PC-3 (cell line): ENCODE results near the gene TMF1. TPM values are rescaled to one million over a fixed set of nuclear protein-coding genes. Genes with fewer than 3 reads are reported as not detected.

ENCODE experiments used
- ATAC-seq: fragments of 200-7000 bp; cut with Tn5 transposase; 2 replicates; pipeline ENCODE4 v1.9.1; 2020; ENCODE audit warnings: mild to moderate bottlenecking, moderate library complexity
- BruUV-seq: library from RNA; stranded (reverse); fragments of 400-500 nt; replicated peaks from 2 replicates; lab custom pipeline; 2021; lab: Mats Ljungman, UMichigan
- CTCF ChIA-PET: fragments of 300-600 bp; sonication (Branson Sonifier 250); formaldehyde crosslinking; loops from one replicate; lab custom pipeline; 2022; ENCODE audit warnings: antibody characterized with exemption; lab: Charles Lee
- POLR2A ChIA-PET: fragments of 300-600 bp; sonication (Branson Sonifier 250); formaldehyde crosslinking; loops from one replicate; lab custom pipeline; 2022; ENCODE audit warnings: antibody characterized with exemption; ENCODE audit not compliant: unreplicated experiment; lab: Charles Lee
- DNase-seq: peaks from one replicate; pipeline ENCODE4 v3.0.0-alpha.2; 2015
- H2AFZ ChIP-seq: fragments of 300-600 bp; sonication (generic); 2 replicates; pipeline ENCODE4 v1.6.0; 2016; ENCODE audit warnings: antibody characterized with exemption, low read length
- H3F3A ChIP-seq: fragments of 300-600 bp; sonication (generic); one replicate; pipeline ENCODE4 v1.6.0; 2017; ENCODE audit warnings: antibody characterized with exemption, low read length, control low read depth, mild to moderate bottlenecking; ENCODE audit not compliant: unreplicated experiment
- H3K27ac ChIP-seq: fragments of 300-600 bp; sonication (generic); 2 replicates; pipeline ENCODE4 v1.5.1; 2016; ENCODE audit warnings: mild to moderate bottlenecking, low read length
- H3K27me3 ChIP-seq: fragments of 300-600 bp; sonication (generic); 2 replicates; pipeline ENCODE4 v1.6.1; 2016; ENCODE audit warnings: low read length, mixed read lengths
- H3K36me3 ChIP-seq: fragments of 300-600 bp; sonication (generic); 2 replicates; pipeline ENCODE4 v1.6.1; 2016; ENCODE audit warnings: low read depth, mixed run types, low read length, mixed read lengths
- H3K4me1 ChIP-seq: fragments of 300-600 bp; sonication (generic); 2 replicates; pipeline ENCODE4 v1.5.1; 2016; ENCODE audit warnings: low read length; ENCODE audit not compliant: insufficient read depth
- H3K4me2 ChIP-seq: fragments of 300-600 bp; sonication (generic); 2 replicates; pipeline ENCODE4 v1.6.0; 2016; ENCODE audit warnings: low read length
- H3K4me3 ChIP-seq: fragments of 300-600 bp; sonication (generic); 2 replicates; pipeline ENCODE4 v1.5.1; 2016; ENCODE audit warnings: mild to moderate bottlenecking, low read length, mixed read lengths
- H3K79me2 ChIP-seq: fragments of 300-600 bp; sonication (generic); 2 replicates; pipeline ENCODE4 v1.6.1; 2017; ENCODE audit warnings: low read length, mixed read lengths
- H3K9ac ChIP-seq: fragments of 300-600 bp; sonication (generic); 2 replicates; pipeline ENCODE4 v1.6.0; 2016; ENCODE audit warnings: mild to moderate bottlenecking, low read length
- H3K9me2 ChIP-seq: fragments of 300-600 bp; sonication (generic); replicated peaks from 2 replicates; pipeline ENCODE4 v1.6.1; 2016; ENCODE audit warnings: mixed run types, low read length, mixed read lengths
- H3K9me3 ChIP-seq: fragments of 300-600 bp; sonication (generic); 2 replicates; pipeline ENCODE4 v1.6.1; 2016; ENCODE audit warnings: low read length, mixed read lengths
- H4K20me1 ChIP-seq: fragments of 300-600 bp; sonication (generic); 2 replicates; pipeline ENCODE4 v1.6.1; 2016; ENCODE audit warnings: low read length, mixed read lengths
- EZH2 ChIP-seq: fragments of 300-600 bp; sonication (generic); IDR thresholded peaks from one replicate; pipeline ENCODE4 v1.6.1; 2017; ENCODE audit warnings: antibody characterized with exemption, mild to moderate bottlenecking, low read length; ENCODE audit not compliant: unreplicated experiment
- EZH2phosphoT487 ChIP-seq: fragments of 300-600 bp; sonication (generic); IDR thresholded peaks from 2 replicates; pipeline ENCODE4 v1.6.1; 2018; ENCODE audit warnings: mild to moderate bottlenecking, antibody characterized with exemption, low read length, borderline replicate concordance
- intact Hi-C: fragments of 100-400 bp; cut with micrococcal nuclease; formaldehyde crosslinking; loops from 2 replicates; pipeline ENCODE4 v1.9.0; 2023
- total RNA-seq: library from RNA; depleted of rRNA; stranded (reverse); fragments of >200 nt; gene quantifications from 2 replicates; pipeline ENCODE4 v1.2.3, GENCODE V29; 2014
- TF ChIP-seq, protein P1 (sequence below): fragments of 300-600 bp; sonication (generic); conservative IDR thresholded peaks from 2 replicates; pipeline ENCODE4 v1.5.1; 2017; ENCODE audit warnings: antibody characterized with exemption, low read depth, mild to moderate bottlenecking, low read length

Gene TMF1
- total RNA-seq, 1 experiment from 2014 or later, result 7.2 TPM

DNA sequence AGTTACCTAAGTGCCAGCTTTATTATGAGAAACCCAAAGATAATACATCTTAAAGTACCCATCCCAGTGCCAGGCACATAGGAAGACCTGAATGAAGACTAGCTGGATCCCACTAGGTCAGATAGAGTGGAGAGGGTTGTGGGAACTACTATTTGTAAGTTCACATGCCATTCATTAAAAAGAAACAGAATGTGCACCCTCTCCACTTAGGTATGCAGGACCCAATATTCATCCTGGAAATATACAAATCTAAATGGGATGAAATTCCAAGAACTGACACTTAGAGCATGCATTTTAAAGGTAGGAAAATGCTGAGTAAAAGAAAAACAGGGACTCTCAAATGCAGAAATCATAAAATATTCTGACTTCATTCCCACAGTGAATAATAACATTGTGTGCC, 53.0 kb downstream of the TMF1 start:
- CTCF ChIA-PET, result no interaction called here
- H3K9ac ChIP-seq, result no peak overlapping the region

GRCh38 chr3:68997887-68998286, 54.2 kb downstream of the TMF1 start:
- POLR2A ChIA-PET, result no interaction called here
- H3K4me2 ChIP-seq, result no peak overlapping the region
- H3K79me2 ChIP-seq, result no peaks in the 10 kb centered on the region
- CTCF ChIA-PET, result no interaction called here
- no peak for ATAC-seq
- no peak for TF ChIP-seq EZH2phosphoT487
- TF ChIP-seq, protein P1, sequence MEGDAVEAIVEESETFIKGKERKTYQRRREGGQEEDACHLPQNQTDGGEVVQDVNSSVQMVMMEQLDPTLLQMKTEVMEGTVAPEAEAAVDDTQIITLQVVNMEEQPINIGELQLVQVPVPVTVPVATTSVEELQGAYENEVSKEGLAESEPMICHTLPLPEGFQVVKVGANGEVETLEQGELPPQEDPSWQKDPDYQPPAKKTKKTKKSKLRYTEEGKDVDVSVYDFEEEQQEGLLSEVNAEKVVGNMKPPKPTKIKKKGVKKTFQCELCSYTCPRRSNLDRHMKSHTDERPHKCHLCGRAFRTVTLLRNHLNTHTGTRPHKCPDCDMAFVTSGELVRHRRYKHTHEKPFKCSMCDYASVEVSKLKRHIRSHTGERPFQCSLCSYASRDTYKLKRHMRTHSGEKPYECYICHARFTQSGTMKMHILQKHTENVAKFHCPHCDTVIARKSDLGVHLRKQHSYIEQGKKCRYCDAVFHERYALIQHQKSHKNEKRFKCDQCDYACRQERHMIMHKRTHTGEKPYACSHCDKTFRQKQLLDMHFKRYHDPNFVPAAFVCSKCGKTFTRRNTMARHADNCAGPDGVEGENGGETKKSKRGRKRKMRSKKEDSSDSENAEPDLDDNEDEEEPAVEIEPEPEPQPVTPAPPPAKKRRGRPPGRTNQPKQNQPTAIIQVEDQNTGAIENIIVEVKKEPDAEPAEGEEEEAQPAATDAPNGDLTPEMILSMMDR, result no peak
- no peak for TF ChIP-seq EZH2
- H3K9me3 ChIP-seq, result no peaks in the 10 kb centered on the region
- H3K27ac ChIP-seq, result no peak overlapping the region
- DNase-seq, result no peak
- H3F3A ChIP-seq, result no peaks in the 10 kb centered on the region
- H3K9me2 ChIP-seq, result no peaks in the 10 kb centered on the region
- no TSS peak for BruUV-seq
- no peak overlapping the region for H3K4me3 ChIP-seq
- H3K36me3 ChIP-seq, result no peaks in the 10 kb centered on the region
- no peaks in the 10 kb centered on the region for H3K27me3 ChIP-seq
- intact Hi-C loops, result no loop called here
- no peak overlapping the region for H2AFZ ChIP-seq
- H4K20me1 ChIP-seq, result no peaks in the 10 kb centered on the region
- no peak overlapping the region for H3K9ac ChIP-seq
- H3K4me1 ChIP-seq, result no peaks in the 10 kb centered on the region

More for the DNA sequence above, 53.0 kb downstream of the TMF1 start:
- Histone ChIP-seq H3F3A (no peaks in the 10 kb centered on the region), H3K27me3 (no peaks in the 10 kb centered on the region), H3K4me3 (no peak overlapping the region), H3K36me3 (no peaks in the 10 kb centered on the region), H3K79me2 (no peaks in the 10 kb centered on the region), H3K27ac (no peak overlapping the region), H3K4me1 (no peaks in the 10 kb centered on the region), H3K9me3 (no peaks in the 10 kb centered on the region), H4K20me1 (no peaks in the 10 kb centered on the region), H3K9me2 (no peaks in the 10 kb centered on the region), H3K4me2 (no peak overlapping the region), H2AFZ (no peak overlapping the region)
- intact Hi-C loops, result no loop called here
- no peak for ATAC-seq
- POLR2A ChIA-PET, result no interaction called here
- no TSS peak for BruUV-seq
- TF ChIP-seq EZH2 (no peak), EZH2phosphoT487 (no peak)
- TF ChIP-seq, protein P1, result no peak
- no peak for DNase-seq

DNA sequence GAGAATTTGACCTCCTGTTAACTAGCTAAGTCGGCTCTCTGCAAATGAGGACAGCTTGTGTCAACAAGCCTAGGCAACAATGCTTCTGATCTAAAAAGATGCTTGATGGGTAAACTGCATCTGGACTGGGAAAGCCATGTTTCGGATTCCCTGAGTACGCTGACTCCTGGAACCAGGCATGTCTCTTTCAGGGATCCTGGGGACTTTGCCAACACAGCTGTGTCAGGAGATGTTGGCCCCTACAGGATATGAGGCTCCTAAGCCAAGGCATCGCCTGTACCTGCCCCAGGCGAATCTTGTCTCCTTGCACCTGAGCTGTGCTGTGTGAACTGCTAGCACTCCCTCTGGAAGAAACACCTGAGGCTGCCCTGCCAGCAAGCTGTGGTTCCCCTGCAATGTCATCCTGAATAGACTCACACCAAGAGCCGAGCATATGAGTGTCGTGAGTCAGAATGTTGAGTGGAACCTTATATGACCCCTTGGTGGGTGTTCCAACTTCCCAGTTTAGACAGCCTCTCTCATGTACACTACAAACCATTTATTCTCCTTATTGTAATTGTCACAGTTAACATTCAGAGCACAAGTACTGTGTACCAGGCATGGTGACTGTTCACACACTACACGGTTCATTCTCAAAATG, 55.7 kb downstream of the TMF1 start:
- no peak for ATAC-seq

More for the DNA sequence above, 55.7 kb downstream of the TMF1 start:
- H3K27ac ChIP-seq, result no peak overlapping the region
- intact Hi-C loops, result no loop called here
- no peaks in the 10 kb centered on the region for H3K4me1 ChIP-seq
- no peak overlapping the region for H3K4me2 ChIP-seq
- TF ChIP-seq, protein P1, result no peak
- TF ChIP-seq EZH2phosphoT487, result no peak
- TF ChIP-seq EZH2, result no peak
- H3K36me3 ChIP-seq, result no peaks in the 10 kb centered on the region
- no peaks in the 10 kb centered on the region for H3F3A ChIP-seq
- no peak overlapping the region for H3K4me3 ChIP-seq
- BruUV-seq, result no TSS peak
- no peak overlapping the region for H3K9ac ChIP-seq
- ChIA-PET CTCF (no interaction called here), POLR2A (no interaction called here)
- H2AFZ ChIP-seq, result no peak overlapping the region
- no peak for DNase-seq
- H4K20me1 ChIP-seq, result no peaks in the 10 kb centered on the region
- H3K79me2 ChIP-seq, result no peaks in the 10 kb centered on the region
- H3K27me3 ChIP-seq, result no peaks in the 10 kb centered on the region
- no peaks in the 10 kb centered on the region for H3K9me2 ChIP-seq
- no peaks in the 10 kb centered on the region for H3K9me3 ChIP-seq
